HUES6 (cell line): ENCODE measurements around the gene KIF20B.
A peak's percentile ranks its signal among the peaks of the same experiment; 100 is the strongest.

Experiments
- H3K27ac ChIP-seq: 2 replicates; pipeline ENCODE4 v1.7.0; 2013; ENCODE audit warnings: low read depth, mild to moderate bottlenecking, low read length, inconsistent platforms
- H3K27me3 ChIP-seq: 2 replicates; pipeline ENCODE4 v1.6.1; 2013; ENCODE audit warnings: low read length; ENCODE audit not compliant: control insufficient read depth, insufficient read depth
- H3K36me3 ChIP-seq: 2 replicates; pipeline ENCODE4 v1.6.1; 2013; ENCODE audit warnings: low read length; ENCODE audit not compliant: control insufficient read depth, insufficient read depth
- H3K4me1 ChIP-seq: 2 replicates; pipeline ENCODE4 v1.6.1; 2013; ENCODE audit warnings: low read length; ENCODE audit not compliant: control insufficient read depth, insufficient read depth
- H3K4me3 ChIP-seq: 2 replicates; pipeline ENCODE4 v1.5.1; 2013; ENCODE audit warnings: low read depth, low read length
- H3K9ac ChIP-seq: one replicate; pipeline ENCODE4 v1.6.1; 2013; ENCODE audit warnings: mild to moderate bottlenecking, low read length
- H3K9me3 ChIP-seq: 2 replicates; pipeline ENCODE4 v1.6.1; 2013; ENCODE audit warnings: low read depth, low read length; ENCODE audit not compliant: control insufficient read depth, insufficient read depth

Gene KIF20B

DNA sequence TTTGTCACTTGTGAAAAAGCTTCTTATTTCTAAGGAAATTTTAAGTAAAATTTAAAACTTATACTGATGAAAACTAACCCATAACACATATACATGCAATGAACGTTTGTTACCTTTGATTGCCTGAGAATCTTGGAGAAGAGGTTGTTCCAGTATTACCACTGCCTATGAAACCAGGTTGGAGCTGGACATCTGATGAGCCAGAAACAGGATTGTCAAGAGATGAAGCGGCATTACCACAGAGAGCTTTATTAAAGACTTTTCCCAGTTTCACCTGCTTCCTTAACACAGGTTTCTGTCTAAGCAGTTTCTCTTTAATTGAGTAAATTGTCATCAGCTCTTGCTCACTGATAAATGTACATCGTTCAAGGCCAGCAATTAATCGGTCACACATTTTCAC lies 9.0 kb upstream of the KIF20B start:
- no peaks in the 10 kb centered on the region for H3K27me3 ChIP-seq
- H3K9ac ChIP-seq: no peak overlapping the region
- H3K4me3 ChIP-seq: no peak overlapping the region
- peaks cover 3% of the 10 kb centered on the region; the same call in 1 of the 2 replicates for H3K4me1 ChIP-seq
- H3K36me3 ChIP-seq: no peaks in the 10 kb centered on the region
- no peaks in the 10 kb centered on the region for H3K9me3 ChIP-seq
- H3K27ac ChIP-seq: no peak overlapping the region

DNA sequence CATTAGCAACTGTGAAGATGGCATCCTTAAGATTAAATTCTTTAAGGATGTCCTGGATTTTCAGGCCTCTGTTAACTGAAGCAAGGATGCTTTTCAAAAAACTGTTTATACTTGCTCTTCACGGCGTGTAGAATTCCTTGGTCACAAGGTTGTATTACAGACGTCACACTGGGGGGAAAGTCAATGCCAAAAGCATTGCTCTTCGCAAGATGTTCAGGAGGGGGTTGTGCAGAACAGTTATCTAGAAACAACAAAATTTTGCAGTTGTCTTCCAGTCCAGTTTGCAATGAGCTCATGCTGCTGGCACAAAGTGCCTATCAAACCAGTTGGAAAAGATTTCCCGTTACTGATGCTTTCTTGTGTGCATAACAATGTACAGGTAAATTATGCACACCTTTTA lies 8.2 kb upstream of the KIF20B start:
- no peak overlapping the region for H3K27ac ChIP-seq
- H3K27me3 ChIP-seq: no peaks in the 10 kb centered on the region
- H3K9me3 ChIP-seq: no peaks in the 10 kb centered on the region
- H3K36me3 ChIP-seq: no peaks in the 10 kb centered on the region
- H3K9ac ChIP-seq: no peak overlapping the region
- peaks cover 3% of the 10 kb centered on the region; the same call in 1 of the 2 replicates for H3K4me1 ChIP-seq
- no peak overlapping the region for H3K4me3 ChIP-seq

DNA sequence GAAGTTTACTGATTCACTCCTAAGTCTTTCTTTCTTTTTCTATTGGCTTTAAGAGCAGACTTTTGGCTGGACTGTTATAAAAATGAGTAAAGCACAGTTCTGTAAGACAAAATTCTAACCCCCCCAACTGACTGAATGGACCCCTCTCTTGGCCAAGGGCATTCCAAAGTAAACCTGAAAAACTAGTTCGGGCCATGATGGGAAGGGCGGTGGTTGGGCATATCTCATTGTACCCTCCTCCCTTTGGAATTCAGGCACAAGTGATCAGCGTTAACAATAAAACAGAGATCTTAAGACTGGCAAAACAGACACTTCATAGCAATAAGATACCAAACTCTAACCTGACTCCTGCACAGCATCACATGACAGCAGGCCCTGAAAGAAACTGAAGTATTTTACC lies 6.1 kb upstream of the KIF20B start:
- H3K4me3 ChIP-seq: no peak overlapping the region
- peaks cover 8% of the 10 kb centered on the region for H3K4me1 ChIP-seq
- H3K9me3 ChIP-seq: no peaks in the 10 kb centered on the region
- H3K27ac ChIP-seq: no peak overlapping the region; the same call in 1 of the 2 replicates
- H3K27me3 ChIP-seq: no peaks in the 10 kb centered on the region
- H3K9ac ChIP-seq: no peak overlapping the region
- H3K36me3 ChIP-seq: no peaks in the 10 kb centered on the region

DNA sequence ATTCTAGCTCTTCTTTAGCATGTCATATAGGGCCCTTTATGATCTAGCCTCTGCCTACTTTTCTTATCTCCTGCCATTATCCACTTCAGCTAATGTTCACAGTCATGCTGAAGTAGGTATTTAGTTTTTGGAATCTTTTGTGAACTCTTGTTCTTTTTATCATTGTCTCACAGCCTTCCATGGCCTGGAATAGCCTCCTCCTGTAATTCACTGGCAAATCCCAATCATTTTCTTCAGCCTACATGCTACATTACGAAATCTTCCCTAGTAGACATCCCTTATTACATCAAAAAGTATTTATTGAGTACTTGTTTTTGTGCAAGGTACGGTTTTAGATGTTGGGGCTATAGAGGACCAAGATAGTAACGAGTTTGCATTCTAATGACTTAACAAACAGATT lies 3.4 kb upstream of the KIF20B start:
- H3K4me3 ChIP-seq: no peak overlapping the region
- no peaks in the 10 kb centered on the region for H3K9me3 ChIP-seq
- no peak overlapping the region for H3K9ac ChIP-seq

DNA sequence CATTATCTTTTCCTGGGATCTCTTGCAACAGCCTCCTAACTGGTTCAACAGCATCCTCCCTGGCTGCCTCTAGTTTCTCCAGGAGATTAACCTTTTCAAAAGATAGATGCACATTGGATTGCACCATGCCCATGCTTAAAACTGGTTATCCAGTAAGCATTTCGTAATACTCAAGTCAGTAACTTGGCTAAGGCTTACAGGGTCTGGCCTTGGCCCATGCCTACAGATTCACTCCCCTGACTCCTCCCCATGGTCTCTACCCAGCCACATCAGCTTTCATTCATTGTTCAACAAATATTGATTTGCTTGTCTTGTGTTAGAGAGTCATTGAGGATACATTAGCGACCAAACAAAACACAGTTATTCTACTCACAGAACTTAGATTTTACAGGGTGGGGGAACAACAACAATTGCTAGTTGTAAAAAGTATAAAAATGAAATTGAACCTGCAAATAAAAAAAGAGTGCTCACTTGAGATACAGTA lies 1.8 kb upstream of the KIF20B start:
- Histone ChIP-seq H3K27ac (no peak overlapping the region), H3K36me3 (no peaks in the 10 kb centered on the region), H3K4me1 (peaks cover 18% of the 10 kb centered on the region), H3K9me3 (no peaks in the 10 kb centered on the region), H3K9ac (no peak overlapping the region), H3K4me3 (no peak overlapping the region), H3K27me3 (no peaks in the 10 kb centered on the region)

More for the DNA sequence above, 3.4 kb upstream of the KIF20B start:
- no peak overlapping the region for H3K27ac ChIP-seq
- H3K27me3 ChIP-seq: no peaks in the 10 kb centered on the region
- no peaks in the 10 kb centered on the region for H3K36me3 ChIP-seq
- peaks cover 13% of the 10 kb centered on the region for H3K4me1 ChIP-seq

DNA sequence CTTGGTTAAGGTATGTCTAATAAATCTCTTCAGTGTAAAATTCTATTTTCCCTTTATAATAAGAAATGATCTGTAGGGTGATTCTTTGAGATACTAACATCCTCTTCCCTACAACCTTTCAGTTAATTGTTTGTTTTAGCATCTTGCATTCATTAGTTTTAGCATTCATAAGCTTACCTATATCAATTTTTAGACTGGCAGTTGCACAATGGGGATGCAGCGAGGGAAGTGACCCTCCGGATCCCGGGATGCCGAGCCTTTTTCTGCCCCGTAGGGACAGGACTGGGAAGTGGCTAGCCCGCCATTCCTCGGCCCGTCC lies 508 bp upstream of the KIF20B start:
- Histone ChIP-seq H3K4me3 (peak overlapping the region; percentile 89), H3K27ac (peak overlapping the region; percentile 77; the same call in 1 of the 2 replicates), H3K27me3 (no peaks in the 10 kb centered on the region), H3K4me1 (peaks cover 20% of the 10 kb centered on the region), H3K9ac (peak overlapping the region; percentile 92), H3K36me3 (peaks cover 7% of the 10 kb centered on the region), H3K9me3 (no peaks in the 10 kb centered on the region)

DNA sequence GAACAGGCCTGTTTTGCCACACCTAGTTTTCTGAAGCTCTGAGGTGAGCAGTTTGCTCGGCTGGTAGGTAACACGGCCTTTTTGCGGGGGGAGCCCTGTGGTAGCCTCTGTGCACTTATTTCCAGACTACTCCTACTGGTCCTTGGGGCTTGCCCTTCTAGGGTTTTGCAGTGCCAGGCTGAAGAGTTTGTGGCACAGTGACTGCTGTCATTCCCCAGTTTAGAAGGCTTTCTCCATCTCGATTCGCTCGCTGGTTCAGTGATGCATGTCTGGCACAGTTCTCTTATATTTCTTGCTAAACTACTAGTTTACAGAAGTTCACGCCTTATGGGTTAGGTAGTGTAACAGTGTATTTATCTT lies 711 bp downstream of the KIF20B start:
- Histone ChIP-seq H3K27me3 (no peaks in the 10 kb centered on the region), H3K4me3 (peak overlapping the region; percentile 89), H3K9me3 (no peaks in the 10 kb centered on the region), H3K36me3 (peaks cover 9% of the 10 kb centered on the region), H3K9ac (peak overlapping the region; percentile 90), H3K4me1 (peaks cover 21% of the 10 kb centered on the region), H3K27ac (0 out of 2 replicates have a peak overlapping the region, but pooled peaks have one; percentile 14)

DNA sequence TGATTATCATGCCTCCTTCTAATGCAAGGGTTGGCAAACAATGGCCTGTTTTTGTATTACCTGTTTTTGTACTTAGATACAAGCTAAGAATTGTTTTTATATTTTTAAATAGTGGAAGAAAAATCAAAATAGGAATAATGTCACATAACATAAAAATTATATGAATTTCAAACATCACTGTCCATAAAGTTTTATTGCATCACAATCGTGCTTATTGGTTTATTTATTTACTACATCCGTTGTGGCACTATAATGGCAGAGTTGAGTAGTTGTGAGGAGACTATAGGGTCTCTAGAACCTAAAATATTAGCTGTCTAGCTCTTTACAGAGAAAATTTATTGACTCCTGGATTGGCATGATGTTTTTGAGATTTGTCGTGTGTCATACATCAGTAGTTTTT lies 4.1 kb downstream of the KIF20B start:
- H3K9ac ChIP-seq: no peak overlapping the region
- H3K36me3 ChIP-seq: peaks cover 15% of the 10 kb centered on the region
- H3K27ac ChIP-seq: no peak overlapping the region
- no peaks in the 10 kb centered on the region for H3K27me3 ChIP-seq
- no peak overlapping the region for H3K4me3 ChIP-seq
- no peaks in the 10 kb centered on the region for H3K9me3 ChIP-seq
- peaks cover 16% of the 10 kb centered on the region for H3K4me1 ChIP-seq

DNA sequence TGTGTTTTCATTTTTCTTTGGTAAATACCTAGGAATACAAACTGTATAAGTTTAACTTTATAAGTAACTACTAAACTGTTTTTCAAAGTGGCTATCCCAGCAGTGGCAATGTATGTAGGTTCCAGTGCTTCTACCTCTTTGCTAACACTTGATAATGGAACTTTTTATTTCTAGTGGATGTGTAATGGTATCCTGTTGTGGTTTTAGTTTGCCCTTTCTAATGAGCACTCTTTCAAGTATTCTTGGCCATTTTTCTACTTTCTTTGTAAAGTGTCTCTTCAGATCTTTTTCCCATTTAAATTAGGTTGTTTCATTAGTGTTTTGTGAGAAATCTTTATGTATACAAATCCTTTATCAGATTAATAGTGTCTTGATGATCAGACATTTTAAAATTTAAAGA lies 4.6 kb downstream of the KIF20B start:
- no peak overlapping the region for H3K9ac ChIP-seq
- H3K9me3 ChIP-seq: no peaks in the 10 kb centered on the region
- H3K36me3 ChIP-seq: peaks cover 20% of the 10 kb centered on the region
- H3K4me3 ChIP-seq: no peak overlapping the region
- H3K4me1 ChIP-seq: peaks cover 16% of the 10 kb centered on the region
- no peak overlapping the region for H3K27ac ChIP-seq
- no peaks in the 10 kb centered on the region for H3K27me3 ChIP-seq

DNA sequence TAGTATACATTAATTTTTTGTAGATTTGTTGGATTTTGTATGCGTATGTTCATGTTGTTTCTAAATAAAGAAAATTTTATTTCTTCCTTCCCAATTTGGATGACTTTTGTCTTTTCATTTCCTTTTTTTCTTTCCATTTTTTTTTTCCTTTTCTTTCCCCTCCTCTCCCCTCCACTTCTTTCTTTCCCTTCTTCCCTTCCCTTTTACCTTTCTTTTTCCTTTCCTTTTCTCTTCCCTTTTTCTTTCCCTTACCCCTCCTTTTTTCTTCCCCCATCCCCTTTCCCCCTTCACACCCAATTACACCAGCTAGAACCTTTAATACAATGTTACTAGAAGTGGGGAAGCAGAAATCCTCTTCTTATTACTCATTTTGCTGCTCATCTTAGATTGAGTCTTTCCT lies 6.0 kb downstream of the KIF20B start:
- Histone ChIP-seq H3K27ac (no peak overlapping the region), H3K27me3 (no peaks in the 10 kb centered on the region), H3K4me1 (peaks cover 15% of the 10 kb centered on the region), H3K9me3 (no peaks in the 10 kb centered on the region), H3K36me3 (peaks cover 32% of the 10 kb centered on the region), H3K4me3 (no peak overlapping the region), H3K9ac (no peak overlapping the region)

DNA sequence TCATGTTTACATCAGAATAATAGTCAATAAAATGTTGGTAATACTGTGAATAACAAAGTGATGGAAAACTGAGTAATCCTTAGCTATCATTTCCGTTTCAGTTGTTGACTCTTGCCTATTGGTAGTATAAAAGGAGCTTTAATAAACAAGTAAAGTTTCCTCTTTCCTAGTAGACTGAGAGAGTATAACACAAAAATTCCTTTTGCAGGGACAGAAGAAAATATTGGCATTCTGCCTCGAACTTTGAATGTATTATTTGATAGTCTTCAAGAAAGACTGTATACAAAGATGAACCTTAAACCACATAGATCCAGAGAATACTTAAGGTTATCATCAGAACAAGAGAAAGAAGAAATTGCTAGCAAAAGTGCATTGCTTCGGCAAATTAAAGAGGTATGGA lies 9.4 kb downstream of the KIF20B start:
- H3K4me1 ChIP-seq: 0 out of 2 replicates have a peak, but pooled peaks cover 4% of the 10 kb centered on the region
- no peak overlapping the region for H3K9ac ChIP-seq
- no peak overlapping the region for H3K4me3 ChIP-seq
- no peaks in the 10 kb centered on the region for H3K27me3 ChIP-seq
- no peak overlapping the region for H3K27ac ChIP-seq
- H3K36me3 ChIP-seq: peaks cover 40% of the 10 kb centered on the region
- H3K9me3 ChIP-seq: no peaks in the 10 kb centered on the region

DNA sequence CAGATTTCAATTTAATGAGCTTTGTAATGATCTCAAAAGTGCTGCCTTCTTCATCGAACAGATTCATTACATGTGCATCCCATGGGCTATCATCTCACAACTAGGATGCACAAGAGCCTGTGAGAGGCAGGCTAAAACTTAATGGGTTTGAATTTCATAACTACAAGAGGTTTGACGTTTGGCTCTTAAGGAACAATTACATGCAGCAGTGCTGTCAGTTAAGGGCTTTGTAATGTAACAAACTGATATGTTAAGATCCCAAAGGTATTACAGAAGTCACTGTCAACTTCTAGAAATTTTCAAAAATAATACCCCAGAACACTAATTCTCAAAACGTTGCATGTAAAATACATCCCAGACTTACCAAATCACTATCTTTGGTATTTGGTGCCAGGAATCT lies 33.2 kb downstream of the KIF20B start:
- H3K36me3 ChIP-seq: peaks cover 74% of the 10 kb centered on the region

More for the DNA sequence above, 33.2 kb downstream of the KIF20B start:
- Histone ChIP-seq H3K9me3 (no peaks in the 10 kb centered on the region), H3K27me3 (no peaks in the 10 kb centered on the region), H3K4me1 (no peaks in the 10 kb centered on the region), H3K27ac (no peak overlapping the region), H3K9ac (no peak overlapping the region), H3K4me3 (no peak overlapping the region)
